ENCODE results near the gene HAUS5.

DNA sequence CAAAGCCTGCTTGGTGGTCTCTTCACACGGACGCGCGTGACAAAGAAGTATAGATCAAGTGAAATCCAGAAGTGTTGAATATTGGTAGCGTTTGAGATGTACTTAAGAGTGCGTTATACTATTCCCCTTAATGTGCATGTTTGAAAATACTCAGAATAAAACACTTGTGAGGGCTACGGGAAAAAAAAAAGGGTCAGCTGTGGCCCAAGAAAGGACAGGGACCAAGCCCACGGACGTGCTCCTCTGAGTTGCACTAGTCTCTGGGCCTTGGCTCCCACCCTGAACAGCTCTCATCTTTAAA is 15.7 kb downstream of the HAUS5 start:
- TF ChIP-seq, protein P1, sequence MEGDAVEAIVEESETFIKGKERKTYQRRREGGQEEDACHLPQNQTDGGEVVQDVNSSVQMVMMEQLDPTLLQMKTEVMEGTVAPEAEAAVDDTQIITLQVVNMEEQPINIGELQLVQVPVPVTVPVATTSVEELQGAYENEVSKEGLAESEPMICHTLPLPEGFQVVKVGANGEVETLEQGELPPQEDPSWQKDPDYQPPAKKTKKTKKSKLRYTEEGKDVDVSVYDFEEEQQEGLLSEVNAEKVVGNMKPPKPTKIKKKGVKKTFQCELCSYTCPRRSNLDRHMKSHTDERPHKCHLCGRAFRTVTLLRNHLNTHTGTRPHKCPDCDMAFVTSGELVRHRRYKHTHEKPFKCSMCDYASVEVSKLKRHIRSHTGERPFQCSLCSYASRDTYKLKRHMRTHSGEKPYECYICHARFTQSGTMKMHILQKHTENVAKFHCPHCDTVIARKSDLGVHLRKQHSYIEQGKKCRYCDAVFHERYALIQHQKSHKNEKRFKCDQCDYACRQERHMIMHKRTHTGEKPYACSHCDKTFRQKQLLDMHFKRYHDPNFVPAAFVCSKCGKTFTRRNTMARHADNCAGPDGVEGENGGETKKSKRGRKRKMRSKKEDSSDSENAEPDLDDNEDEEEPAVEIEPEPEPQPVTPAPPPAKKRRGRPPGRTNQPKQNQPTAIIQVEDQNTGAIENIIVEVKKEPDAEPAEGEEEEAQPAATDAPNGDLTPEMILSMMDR (IDR thresholded peaks at IDR 0.05) = no peak
- TF ChIP-seq POLR2A (IDR thresholded peaks at IDR 0.05) = no peak

Measured in body of pancreas (tissue), 4 donors.